CD4-positive, alpha-beta T cell treated with Interleukin-4 for 4 hours (primary cell): ENCODE measurements around the gene ITIH3.

Experiments used
- DNase-seq: peaks from one replicate; pipeline ENCODE4 v3.0.0-alpha.2; 2020

The ITIH3 gene

GRCh38 chr3:52793702-52794611 lies 639 bp upstream of the ITIH3 start:
- no peak for DNase-seq

GRCh38 chr3:52795298-52795900 lies 803 bp downstream of the ITIH3 start:
- DNase-seq: no peak

DNA sequence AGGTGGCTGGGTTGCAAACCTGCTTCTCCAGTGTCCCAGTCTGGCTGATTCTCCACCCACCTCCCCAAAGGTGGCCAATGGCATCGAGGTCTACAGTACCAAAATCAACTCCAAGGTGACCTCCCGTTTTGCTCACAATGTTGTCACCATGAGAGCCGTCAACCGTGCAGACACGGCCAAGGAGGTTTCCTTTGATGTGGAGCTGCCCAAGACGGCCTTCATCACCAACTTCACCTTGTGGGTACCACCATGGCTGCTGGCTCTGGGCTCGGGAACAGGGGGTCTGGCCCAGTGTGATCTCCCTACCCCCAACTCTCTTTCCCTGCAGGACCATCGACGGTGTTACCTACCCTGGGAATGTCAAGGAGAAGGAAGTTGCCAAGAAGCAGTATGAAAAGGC lies 1.8 kb downstream of the ITIH3 start:
- no peak for DNase-seq

GRCh38 chr3:52798376-52798977 lies 3.9 kb downstream of the ITIH3 start:
- DNase-seq: no peak

GRCh38 chr3:52798978-52799476 lies 4.4 kb downstream of the ITIH3 start:
- peak; percentile 4 for DNase-seq

GRCh38 chr3:52800079-52800478 lies 5.5 kb downstream of the ITIH3 start:
- DNase-seq: no peak

- no peak for DNase-seq
Observed at GRCh38 chr3:52801839-52802238, 7.2 kb downstream of the ITIH3 start.

DNA sequence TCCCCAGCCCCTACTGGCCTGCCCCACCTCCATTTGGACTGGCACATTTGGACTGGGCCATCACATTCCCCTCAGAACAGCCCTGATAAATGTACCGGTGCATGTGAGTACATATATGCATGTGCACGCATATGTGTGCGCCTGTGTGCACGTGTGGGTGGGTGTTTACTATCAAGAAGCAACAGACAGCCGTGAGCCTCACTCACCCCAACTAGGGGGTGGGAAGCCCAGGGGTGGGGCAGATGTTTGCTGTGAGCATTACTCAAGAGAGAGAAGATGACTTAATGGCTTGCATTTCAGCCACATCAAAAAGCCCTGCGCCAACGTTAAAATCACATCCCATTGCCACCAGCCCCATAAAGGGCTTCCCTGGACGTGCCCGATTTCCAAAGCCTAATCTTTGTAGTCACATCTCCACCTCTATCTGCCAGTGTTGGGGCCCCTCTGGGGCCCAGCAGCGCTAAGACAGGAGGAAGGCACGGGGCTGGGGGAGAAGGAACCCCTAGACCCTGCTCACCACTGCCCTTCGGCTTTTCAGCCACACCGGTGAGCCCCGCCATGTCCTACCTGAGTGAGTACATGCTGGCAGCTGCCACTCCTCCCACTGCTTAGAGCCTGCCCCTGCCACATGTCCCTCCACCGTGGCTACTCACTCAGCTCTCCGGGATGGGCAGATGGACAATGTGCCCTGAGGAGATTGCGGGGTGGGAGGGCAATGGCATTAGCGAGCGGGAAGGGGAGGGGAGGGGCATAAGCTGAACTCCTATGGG lies 10.9 kb downstream of the ITIH3 start:
- no peak for DNase-seq

DNA sequence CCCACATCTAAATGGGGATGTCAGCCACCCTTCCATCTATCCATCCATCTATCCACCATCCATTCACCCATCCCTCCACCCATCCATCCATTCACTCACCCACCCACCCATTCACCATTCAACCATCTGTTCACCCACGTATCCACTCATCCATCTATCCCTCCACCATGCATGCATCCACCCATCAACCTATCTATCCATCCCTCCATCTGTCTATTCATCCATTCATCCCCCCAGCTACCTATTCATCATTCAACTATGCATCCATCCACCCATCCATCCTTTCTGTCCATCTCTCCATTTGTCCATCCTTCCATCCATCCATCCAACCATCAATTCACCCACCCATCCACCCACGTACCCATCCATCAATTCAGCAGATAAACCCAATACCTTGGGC lies 14.6 kb downstream of the ITIH3 start:
- no peak for DNase-seq

DNA sequence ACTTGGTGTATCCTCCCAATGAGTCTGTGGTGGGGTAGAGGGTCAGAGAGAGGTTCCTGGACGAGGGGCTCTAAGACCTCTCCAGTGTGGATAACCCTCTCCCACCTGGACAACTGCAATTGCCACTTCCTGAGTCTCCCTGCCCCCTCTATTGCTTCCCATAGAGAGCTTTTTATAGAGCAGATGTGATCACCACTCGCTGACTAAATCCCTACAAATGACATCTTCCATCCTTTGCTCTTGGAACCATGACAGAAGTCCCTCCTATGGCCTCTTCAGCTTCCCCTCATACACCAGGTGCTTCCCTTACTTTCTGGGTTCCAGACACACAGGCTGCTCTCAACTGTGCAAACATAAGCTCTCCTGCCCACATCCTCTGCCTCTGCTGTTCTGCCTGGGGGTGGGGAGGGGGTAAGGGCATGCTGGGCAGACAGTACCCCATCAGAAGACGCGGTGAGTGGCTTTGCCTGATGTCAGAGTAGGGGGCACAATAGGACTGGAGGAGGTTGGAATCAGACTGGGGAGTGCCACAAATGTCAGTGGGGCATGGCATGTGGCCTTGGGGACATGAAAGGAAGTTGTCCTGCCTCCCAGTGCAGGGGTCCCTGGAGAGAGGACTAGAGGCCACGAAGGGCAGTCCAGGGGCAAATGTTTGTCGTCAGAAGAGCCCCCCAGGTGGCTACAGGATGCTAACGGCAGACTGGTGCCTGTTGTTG lies 15.2 kb downstream of the ITIH3 start:
- no peak for DNase-seq

- no peak for DNase-seq
Observed at GRCh38 chr3:52810923-52811322, 16.3 kb downstream of the ITIH3 start.

- DNase-seq: no peak
Observed at GRCh38 chr3:52811452-52812011, 16.9 kb downstream of the ITIH3 start.

GRCh38 chr3:52813810-52814209 lies 19.2 kb downstream of the ITIH3 start:
- no peak for DNase-seq

- DNase-seq: no peak
Observed at GRCh38 chr3:52816199-52816598, 21.6 kb downstream of the ITIH3 start.

DNA sequence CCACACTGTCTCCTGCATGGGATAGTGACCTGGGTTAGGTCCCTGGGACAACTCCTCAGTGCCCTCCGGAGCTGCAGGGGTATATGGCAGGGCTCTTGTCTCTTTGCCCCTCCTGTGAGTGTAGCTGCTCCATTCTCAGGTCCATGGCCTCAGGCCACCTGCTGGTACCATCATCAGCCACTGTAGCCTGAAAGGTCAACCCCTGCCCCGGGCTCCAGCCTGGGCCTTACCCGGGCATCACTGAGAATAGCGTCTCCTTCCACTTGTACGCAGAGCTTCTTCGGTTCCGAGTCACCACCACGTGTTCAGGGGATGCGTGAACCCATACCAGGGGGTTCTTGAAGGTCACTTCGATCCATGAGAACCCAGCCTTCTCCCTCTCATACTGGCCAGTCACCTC lies 22.1 kb downstream of the ITIH3 start:
- DNase-seq: no peak

DNA sequence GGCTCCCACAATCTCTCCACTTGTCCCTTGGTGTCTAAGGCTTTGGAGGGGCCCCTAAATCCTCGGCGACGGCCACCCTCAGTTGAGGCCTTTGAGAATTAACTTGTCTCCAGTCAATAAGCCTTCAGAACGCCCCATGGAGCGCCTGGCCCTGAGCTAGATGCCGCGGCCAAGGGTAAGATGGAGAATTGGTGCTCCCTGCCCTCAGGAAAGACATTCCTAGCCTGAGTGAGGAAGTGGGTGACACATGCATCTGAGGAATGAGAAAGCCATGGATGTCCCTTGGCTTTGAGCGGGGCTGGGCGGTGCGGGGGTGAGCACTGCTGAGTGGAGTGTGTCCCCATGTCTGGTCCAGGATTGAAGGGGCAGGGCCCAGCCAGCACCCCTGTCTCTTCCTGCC lies 22.6 kb downstream of the ITIH3 start:
- DNase-seq: no peak

- no peak for DNase-seq
Observed at GRCh38 chr3:52817860-52818259, 23.3 kb downstream of the ITIH3 start.

GRCh38 chr3:52819936-52820335 lies 25.3 kb downstream of the ITIH3 start:
- no peak for DNase-seq

- no peak for DNase-seq
Observed at GRCh38 chr3:52820736-52821135, 26.1 kb downstream of the ITIH3 start.

- DNase-seq: no peak
Observed at GRCh38 chr3:52822363-52822762, 27.8 kb downstream of the ITIH3 start.

DNA sequence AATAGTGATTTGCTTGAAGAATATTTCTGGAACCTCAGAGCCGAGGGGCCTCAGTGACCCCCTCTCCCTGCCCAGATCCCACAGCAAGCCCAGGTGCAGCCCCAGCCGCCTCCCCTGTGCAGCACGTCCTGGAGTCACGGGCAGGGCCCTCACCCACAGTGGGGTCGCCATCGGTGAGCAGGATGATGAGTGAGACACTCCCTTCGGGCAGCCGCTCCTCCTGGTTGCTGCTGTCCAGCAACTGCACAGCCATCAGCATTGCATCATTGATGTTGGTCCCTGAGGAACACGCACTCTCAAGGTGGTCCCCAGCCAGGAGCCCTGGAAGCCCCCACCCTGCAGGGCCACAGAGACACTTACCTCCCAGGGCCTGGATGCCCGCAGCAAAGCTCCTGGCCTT lies 29.4 kb downstream of the ITIH3 start:
- no peak for DNase-seq

DNA sequence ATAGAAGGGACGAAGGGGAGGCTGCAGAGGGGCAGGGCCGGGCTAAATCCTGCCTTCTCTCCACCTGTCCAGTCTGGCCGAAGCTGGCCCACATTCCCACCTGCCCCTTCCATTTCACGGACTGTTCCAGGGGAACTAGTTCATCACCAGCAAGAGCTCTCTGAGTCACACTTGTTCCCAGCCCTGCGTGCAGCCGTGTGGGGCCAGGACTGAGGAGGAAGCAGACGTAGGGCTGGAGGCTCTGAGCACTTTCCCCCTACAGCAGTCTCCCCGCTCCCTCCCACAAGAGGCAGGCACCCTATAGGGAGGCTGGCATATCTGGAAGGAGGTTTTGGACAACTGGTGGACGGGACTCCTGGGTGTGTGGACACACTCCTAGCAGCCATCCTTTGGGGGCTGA lies 32.8 kb downstream of the ITIH3 start:
- DNase-seq: no peak
